Measurements from ENCODE around the gene LDLRAD3.

Gene LDLRAD3

DNA sequence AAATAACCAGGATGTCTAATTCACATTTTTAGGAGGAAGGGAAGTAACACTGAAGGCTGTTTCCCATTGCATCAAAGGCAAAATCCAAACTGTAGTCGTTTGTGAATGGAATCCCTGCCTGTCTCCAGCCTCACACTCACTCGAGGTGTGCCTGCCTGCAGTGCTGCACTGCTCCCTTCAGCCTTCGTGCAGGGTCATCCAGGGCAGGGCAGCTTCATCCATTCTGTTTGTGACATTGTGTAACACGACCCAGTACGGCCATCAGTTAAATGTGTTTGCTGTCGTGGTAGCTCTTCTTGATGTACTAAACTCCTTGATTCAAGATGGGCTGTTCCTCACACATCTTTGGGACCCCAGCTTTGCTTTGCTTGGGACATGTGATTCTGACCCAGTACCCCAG, 34.3 kb downstream of the LDLRAD3 start:
- no peak for TF ChIP-seq CTCF (IDR thresholded peaks at IDR 0.05; ENCODE audit: low read depth, low read length)
- no peak overlapping the region for H3K4me3 ChIP-seq (ENCODE audit: low read depth, low read length)

DNA sequence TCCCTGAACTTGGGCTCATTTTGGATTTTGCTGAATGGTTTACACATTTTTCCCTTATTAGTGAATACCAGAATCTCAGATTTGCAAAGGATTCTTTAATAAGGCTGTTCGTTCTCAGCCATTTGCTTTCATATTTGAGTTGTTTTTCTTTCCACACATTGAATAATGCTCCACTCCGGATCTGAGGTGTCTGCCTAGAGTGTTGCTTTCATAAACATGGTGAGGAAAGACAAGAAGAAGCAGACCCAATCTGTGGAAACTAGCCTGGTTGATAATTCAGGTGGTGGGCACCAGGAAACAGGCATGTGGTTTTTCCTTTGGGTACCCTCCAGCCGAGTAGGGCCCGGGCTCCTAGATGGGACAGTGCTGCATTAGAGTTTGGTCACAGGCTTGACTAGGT, 35.0 kb downstream of the LDLRAD3 start:
- no peak for TF ChIP-seq CTCF (IDR thresholded peaks at IDR 0.05; ENCODE audit: low read depth, low read length)
- H3K4me3 ChIP-seq (ENCODE audit: low read depth, low read length): no peak overlapping the region

DNA sequence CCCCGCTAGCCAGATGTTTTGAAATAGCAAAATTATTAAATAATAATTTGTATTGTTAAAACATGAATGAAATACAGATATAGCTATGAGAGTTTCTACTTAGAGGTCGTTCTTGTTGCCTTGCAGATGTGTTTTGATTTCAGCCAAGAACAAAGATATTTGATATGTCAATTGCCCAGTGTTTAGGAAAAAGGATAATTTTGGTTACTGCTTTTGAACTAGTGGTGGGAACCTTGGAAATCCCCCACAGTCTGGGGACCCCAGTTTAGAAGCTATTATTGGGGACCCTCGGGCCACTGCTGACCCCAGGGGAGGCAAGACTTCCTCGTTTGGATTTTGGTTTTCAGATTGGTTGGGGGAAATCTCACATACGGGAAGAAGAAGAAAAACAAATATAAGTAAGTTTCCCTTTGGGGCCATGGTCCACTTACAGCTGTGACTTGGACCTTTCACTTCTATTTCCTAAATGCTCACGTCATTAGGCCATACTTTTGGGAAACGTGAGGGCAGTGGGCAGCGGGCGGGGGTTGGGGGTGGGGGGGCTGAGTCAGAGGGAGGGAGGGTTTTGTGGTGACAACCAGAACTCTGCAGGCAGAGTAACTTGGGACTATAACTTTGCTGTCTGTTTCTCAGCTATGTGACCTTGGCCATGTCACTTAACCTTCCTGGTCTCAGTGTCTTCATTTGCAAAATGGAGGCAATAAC, 37.0 kb downstream of the LDLRAD3 start:
- no peak for TF ChIP-seq CTCF (IDR thresholded peaks at IDR 0.05; ENCODE audit: low read depth, low read length)

DNA sequence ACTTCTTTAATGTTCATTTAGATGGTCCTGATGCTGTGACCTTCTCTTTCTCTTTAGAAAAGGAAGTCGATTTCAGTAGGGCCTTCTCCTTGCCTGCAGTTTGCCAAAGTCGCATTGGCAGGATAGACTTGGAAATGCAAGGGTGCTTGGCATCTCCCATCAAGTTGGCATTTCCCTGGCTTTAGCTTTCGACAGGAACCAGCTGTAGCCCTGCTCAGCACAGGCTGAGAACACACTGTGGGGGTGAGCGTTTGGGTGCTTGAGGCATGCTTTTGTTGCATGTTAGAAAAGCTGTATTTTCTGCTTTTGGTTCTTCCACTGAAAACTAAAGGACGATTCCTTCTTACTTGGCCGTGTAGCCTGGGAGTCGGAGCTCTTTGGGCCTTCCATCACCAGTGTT, 37.7 kb downstream of the LDLRAD3 start:
- no peak for TF ChIP-seq CTCF (IDR thresholded peaks at IDR 0.05; ENCODE audit: low read depth, low read length)

More for the DNA sequence above, 37.0 kb downstream of the LDLRAD3 start:
- no peak overlapping the region; the same call in 1 of the 2 replicates for H3K4me3 ChIP-seq (ENCODE audit: low read depth, low read length)

GRCh38 chr11:35982061-35982460, 38.2 kb downstream of the LDLRAD3 start:
- no peak for TF ChIP-seq CTCF (IDR thresholded peaks at IDR 0.05; ENCODE audit: low read depth, low read length)
- no peak overlapping the region for H3K4me3 ChIP-seq (ENCODE audit: low read depth, low read length)

More for the DNA sequence above, 37.7 kb downstream of the LDLRAD3 start:
- no peak overlapping the region for H3K4me3 ChIP-seq (ENCODE audit: low read depth, low read length)

DNA sequence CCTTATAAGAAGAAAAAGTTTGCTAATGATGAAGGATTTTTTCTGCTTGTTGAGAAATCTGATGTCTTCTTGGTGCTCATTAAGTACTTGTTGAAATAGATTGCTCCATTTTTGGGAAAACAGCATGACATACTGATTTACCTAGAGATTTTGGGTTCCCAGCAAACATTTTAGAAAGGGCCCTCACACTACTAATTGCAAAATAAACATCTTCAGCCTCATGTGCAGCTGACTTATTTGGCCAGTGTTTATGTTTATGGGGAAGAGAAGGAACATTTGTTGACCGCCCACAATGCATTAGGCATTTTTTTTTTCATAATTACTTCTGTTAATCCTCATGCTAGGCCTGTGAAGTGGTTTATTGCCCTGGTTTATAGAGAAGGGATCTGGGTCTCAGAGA, 40.1 kb downstream of the LDLRAD3 start:
- H3K4me3 ChIP-seq (ENCODE audit: low read depth, low read length): no peak overlapping the region

More for the DNA sequence above, 40.1 kb downstream of the LDLRAD3 start:
- TF ChIP-seq CTCF (IDR thresholded peaks at IDR 0.05; ENCODE audit: low read depth, low read length): no peak

Measured in WI38 (cell line).